Smooth muscle cell of the brain vasculature (primary cell): ENCODE results near the gene SP110.
"Not testable (repeated sequence)": the region's sequence is repeated elsewhere in the genome, so short reads cannot be mapped to it uniquely, and the experiment has no call there.

Source experiments
- DNase-seq: peaks from one replicate; pipeline ENCODE4 v3.0.0-alpha.2; 2012; ENCODE audit warnings: low read depth, low spot score

SP110 gene

DNA sequence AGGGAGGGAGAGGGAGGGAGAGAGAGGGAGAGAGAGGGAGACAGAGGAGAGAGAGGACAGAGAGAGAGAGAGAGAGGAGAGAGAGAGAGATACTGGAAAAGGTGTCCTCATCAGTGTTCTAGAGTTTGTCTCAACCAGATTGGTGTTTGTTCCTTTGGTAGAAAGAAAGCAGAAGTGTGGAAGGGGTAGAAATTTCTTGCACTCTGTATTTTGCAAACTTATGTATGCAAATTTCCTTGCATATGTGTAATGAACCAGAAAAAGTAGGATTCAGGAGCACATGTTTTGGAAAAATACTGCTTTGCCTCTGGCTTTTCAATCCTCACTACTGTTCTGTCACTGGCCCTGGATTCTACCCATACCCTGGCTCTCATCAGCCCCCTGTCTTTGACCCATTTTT lies 4.7 kb upstream of the SP110 start:
- no peak for DNase-seq

DNA sequence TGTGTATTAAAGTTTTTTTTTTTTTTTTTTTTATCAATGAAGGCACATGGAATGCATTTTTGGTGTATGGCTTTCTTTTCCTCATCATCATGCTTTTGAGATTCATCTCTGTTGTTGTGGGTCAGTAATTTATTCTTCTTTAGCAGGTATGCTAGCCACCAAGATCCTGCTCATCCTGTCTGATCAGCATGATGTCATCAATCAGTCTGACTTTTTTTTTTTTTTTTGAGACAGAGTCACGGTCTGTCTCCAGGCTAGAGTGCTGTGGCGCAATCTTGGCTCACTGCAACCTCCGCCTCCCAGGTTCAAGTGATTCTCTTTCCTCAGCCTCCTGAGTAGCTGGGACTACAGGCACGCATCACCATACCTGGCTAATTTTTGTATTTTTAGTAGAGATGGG lies 3.0 kb upstream of the SP110 start:
- DNase-seq = not testable (repeated sequence)

DNA sequence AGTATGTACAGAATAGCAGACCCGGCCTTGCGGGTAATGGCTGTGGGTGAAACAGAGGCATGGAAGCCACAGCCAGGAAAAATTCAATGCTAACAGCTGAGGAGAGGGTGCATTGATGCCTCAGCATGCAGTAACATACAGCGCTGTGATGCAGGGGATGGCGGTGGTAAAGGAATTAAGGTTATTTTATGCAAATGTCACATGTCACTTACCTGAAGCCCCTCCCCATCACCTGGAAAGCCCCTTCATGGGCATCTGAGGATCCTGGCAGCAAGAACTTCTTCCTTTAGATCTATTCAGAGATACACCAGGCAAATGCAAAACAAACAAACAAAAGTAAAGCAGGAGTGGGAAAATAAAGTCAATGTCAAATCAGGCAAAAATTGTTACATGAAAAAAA lies 1.7 kb upstream of the SP110 start:
- DNase-seq = no peak

DNA sequence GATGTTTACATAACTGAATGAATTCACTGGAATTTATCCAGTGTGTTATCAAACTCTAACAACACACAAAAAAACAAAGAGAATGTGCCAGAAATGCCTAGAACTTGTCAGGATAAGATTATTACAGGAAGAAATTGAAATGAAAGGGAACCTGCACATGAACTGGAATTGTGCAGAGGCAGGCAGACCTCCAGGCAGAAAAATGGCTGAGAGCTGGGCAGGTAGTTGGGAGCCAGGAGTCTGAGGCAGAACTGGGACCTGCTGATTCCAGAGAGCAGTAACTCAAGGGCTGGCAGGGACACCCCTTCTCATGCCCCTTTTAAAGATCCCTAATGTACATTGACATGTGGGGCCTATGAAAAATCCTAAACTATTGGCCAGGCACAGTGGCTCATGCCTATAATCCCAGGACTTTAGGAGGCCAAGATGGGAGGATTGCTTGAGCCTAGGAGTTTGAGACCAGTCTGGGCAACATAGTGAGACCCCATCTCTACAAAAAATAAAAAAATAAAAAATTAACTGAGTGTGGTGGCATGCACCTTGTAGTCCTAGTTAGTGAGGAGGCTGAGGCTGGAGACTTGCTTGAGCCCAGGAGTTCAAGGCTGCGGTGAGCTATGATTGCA lies 674 bp upstream of the SP110 start:
- no peak for DNase-seq

DNA sequence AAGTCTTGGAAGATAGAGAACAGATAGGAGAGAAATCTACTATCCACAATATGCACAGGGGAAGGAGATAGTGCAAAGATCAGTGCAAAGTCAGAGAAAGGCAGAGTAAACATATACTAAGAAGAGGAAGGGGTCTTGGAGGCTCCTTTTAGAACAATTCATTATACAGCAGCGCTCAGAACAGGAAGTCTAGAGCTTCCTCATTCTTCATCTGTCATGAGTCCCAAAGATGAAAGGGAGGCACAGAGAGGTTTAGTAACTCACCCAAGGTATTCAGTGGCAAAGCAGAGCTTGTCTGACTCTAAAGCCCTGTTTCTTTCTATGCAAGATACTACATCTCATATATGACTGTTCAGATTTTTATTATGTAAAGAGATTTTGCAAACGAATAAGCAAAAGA lies 1.4 kb downstream of the SP110 start:
- DNase-seq = no peak

DNA sequence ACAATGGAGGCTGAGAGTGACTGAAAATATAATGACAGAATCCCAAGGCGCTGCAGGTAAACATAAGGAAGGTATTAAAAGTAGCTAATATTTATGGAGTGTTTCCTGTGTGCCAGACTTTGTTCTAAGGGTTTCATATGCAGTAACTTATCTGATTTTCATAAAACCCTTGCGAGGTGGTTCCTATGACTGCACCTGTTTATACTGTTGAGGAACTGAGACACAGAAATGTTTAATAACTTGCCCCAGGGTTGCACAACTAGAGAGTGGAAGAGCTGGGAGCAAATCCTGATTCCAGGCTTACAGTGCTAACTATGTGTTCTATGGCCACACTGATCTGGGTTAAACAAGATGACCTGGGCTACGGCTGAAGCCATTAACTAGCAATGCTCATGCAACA lies 2.4 kb downstream of the SP110 start:
- DNase-seq = no peak

DNA sequence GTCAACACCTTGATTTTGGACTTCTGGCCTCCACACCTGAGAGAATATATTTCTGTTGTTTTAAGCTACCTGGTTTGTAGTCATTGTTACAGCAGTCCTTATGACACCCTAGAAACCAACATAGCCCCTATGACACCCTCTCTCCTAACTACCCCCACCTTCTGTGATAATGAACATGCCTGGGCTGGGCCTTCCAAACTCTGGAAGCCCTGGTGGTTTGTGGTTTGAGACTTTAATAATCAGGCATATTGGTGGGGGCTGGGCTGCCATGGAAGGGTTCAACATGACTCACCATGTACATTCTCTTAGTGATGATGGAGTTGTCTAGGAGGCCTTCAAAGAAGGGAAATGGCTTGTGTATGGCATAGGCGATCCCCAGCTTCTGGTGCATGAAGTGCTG lies 3.3 kb downstream of the SP110 start:
- no peak for DNase-seq

DNA sequence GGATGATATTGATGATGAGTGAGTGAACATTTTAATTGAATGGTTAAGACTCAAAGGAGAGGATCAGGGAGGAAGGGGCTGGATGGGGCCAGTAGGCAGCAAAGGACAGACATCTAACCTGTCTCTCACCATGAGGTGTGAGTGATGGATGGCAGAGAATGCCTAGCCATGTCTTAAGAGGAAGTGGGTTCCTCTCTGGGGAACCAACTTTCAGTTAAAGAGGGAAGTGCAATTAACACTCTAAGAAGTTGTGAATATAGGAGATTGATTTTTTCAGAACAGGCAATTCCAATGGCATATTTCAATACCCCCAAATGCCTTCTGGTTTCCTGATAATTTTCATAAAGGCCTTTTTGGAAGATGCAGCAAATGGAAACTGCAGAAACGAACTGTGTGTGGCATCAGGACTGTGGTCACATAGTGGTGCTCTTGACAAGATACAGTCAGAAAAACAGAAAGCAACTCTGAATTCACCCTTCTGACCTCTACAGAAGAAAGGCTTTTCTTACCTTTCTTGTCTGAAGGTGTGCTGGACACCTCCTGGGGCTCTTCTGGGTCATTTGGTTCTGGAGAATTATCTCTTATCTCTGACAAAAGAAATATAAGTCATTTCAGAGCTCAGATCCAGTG lies 10.2 kb downstream of the SP110 start:
- no peak for DNase-seq

DNA sequence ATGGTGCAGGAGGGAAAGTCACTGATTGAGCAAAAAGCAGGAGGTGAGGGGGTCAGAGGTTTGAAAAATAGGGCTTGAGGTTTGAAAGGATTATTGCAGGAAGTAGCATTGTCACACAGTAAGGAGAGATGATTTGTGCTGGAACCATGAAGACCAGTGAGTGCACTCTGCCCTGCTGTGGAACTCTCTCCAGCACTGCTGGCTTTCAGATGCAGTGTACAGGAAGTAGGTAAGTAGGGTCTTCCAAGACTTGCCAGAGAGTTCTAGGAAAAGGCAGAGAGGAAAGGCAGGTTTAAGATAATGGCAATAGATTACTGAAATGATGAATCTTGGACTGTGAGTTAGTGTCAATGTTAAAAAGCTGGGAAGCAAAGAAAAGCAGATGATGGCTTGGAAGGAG lies 11.2 kb downstream of the SP110 start:
- DNase-seq = no peak

DNA sequence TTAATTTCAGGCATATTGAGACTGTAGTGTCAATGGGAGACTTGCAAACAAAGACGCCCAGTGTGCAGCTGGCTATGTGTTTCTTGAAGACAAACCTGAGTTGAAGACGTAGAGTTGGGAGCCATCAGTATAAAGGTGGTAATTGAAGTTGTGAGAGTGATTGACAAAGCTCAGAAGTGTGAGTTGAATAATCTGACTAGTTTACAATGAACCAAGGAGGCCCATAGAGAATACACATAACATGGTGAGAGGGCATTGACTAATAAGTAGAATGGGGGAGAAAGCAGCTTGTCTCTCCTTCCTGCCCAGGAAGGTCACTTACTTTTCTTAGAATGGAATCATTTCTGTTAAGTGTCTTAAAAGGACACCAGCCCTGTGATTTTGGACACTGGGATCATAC lies 14.1 kb downstream of the SP110 start:
- DNase-seq = no peak

DNA sequence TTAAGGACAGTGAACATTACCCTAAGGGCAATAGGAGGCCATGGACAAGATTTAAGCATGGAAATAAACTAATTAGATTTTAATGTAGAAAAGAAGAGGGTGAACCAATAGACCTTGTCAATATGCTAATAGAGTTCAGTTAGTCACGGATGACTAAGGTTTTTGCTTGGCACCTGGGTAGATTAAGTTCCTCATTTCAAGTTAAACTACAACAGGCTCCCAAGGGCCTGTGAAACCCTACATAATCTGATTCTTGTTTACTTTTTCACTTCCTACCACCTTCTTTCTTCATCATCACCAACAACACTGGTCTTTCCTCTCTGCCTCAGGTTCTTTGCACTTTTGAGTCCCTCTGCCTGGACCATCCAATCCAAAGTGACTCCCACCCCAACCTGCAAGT lies 14.8 kb downstream of the SP110 start:
- no peak for DNase-seq

DNA sequence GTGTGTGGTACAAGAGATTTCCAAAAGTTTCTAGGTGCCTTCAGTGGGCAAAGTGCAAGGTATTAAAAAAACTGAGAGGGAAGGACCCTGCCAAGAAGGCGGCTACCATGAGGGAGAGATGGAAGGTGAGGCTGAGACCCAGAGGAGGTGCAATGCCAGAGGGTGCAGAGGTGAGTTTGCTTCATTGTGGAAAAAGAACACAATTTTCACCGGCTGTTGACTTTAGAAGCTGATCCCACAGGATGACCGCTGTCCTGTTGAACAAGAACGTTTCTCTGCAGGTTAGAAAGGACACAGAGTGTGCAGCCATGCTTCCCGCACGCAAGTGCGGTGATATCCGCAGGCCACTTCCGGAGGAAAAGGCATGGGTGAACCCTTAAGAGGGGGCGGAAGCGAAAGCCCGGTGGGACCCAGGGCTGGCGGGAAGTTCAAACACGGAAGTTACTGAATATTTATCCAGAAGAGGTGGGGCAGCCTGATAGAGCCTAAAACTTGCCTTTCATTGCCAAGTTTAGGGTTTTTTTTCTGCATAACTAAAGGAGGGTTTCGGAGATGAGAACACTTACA lies 16.6 kb downstream of the SP110 start:
- DNase-seq = no peak

DNA sequence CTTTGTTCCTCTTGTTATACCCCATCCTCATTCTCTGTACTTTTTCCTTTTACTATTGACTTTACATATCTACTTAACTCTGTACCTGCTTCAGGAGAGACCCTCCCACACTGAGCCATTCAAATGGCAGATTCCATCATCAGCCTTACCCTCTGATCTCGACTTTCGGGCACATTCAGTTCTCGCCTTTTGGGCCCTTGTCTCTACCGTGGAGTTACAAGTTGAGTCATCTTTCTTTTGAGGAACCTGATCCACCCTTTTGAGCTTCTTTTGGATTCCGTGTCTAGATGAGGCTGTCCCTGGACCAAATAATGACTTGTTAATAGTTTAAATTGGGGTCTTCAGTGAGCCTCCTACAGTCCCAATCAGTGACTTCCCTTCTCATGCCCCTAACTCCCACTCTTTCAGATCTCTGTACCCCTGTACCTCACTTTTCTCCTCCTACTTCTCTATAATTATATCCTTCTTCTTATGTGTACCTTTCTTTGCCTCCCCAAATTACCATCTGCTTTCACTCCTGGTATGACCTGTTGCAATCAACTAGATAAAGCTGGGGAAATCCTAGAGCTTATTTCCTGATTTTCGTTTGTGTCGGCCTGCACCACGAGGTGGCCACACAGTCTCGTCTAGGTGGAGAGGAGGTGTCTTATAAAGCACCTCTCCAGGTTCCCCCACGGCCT lies 17.2 kb downstream of the SP110 start:
- DNase-seq = no peak

DNA sequence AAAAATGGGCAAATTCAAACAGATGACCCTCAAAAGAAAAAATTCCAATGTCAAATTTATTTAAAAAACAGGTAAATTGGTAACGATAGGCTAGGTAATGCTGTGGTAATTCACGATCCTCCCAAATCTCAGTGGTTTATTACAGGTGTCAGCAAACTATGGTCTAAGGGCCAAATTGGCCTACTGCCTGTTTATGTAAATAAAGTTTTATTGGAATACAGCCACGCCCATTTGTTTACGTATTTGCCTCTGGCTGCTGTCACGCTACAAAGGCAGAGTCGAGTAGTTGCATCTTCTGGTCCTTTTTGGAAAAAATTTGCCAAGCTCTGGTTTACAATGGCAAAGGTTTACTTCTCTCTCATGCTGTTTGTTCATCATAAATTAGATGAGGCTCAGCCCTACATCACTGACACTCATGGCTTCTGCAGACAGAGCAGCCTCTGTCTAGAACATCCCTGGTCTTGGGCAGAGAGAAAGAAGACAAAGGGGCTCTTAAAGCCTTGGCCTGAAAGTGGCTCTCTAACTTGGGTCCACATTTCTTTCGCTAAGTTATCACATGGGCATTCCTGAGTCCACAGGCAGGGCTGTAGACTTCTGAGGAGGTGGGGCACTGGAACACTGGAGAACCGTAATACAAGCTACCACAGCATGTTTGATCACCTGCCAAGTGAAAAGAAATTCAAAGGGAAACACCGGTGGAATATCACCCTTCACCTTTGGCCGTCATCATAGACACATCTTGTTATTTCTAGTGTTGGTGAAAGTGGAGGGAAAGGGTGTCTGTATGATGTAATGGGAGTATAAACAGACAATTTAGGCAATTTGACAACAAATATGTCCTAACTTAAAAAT lies 34.8 kb downstream of the SP110 start:
- DNase-seq = no peak

DNA sequence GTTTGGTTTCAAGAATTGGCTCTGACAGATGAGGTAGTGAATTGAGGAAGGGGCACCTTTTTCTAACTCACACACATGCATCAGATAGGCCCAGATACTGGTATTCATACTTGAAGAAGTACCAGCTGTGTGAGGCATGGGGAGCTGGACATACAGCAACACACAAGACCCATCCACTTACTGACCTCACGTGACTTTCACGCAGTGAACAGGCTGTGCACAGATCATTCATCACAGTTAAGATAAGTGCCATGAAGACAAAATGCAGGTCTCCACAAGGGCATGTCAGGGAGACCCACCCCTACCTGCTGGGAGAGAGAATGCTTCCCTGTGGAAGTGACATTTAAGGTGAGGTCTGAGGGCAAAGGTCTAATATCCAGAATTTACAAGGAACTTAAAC lies 38.6 kb downstream of the SP110 start:
- no peak for DNase-seq

DNA sequence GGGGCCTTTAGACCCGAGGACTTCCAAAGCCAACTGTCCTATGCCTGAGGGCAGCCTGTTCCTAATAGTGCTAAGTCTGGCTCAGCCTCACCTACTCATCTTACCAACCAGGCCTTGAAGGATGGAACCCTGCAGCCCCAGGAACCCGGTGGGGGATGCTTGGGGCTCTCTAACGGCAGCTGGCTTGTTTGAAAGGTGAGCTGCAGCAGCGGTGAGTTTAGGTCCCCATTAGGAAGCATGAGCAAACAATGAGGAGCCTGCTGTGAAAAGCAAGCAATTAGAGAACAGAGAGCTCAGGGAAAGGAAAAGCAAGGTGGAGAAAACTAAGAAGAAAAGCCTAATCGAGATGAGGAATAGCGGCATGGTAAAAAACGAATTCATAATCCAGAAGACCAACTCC lies 39.9 kb downstream of the SP110 start:
- no peak for DNase-seq

DNA sequence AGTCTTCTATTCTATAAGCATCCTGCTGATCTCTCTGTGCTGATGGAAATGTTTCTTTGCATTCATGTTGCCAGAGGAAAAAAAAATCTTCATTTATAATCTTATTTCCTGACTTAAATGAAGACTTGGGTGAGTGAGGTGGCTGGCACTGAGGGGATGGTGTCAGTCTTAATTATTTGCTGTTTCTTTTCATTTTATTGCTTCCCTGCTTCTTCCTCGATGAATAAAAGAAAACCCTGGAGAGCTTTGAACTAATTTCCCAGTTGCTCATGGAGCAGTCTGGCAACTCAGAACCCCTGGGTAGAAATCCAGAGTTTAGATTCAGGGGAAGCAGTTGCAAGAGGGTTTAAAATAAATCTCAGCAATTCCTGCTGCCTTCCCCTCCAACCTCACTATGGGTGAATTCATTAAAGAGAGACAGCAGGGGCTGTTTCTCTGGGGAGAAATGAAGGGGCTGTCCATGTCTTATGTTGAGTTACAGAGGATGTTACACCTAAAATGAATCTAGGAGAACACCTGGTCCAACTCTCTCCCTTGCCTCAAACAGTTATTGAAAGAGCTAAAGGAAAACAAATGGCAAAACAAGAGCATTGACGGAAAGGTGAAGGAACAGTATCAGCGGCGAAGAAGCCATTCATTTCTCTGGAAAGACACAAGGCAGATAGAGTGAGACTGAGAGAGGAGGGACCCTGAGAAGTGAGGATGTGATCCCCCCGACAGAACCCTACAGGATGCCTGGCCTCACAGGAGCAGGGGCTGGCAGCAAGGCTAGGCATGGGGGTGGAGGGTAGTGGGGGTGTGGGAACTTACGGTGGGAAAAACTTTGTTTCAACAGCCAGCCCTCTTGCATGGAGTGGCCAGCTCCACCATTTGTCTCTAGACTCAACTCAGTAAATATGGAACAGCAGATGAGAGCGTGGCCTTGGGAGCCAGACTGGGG lies 41.0 kb downstream of the SP110 start:
- no peak for DNase-seq

DNA sequence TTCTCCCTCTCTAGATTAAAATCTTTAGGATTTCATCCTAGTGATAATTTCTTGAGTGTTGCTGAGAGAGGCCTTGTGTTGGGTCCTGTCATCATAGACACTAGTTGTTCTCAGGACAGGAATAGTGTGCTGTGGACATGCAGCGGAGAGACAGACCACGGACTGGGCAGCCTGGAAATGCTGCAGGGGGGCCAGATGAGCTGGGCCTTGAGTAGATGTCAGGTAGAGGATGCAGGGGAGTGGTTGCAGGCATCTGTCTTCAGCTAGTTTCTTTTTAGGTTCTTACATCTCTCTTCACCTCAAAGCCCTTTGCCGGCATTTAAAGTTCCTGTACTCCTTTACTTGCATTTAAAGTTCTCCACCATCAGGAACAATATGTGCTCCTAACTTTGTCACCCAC lies 42.8 kb downstream of the SP110 start:
- DNase-seq = no peak

DNA sequence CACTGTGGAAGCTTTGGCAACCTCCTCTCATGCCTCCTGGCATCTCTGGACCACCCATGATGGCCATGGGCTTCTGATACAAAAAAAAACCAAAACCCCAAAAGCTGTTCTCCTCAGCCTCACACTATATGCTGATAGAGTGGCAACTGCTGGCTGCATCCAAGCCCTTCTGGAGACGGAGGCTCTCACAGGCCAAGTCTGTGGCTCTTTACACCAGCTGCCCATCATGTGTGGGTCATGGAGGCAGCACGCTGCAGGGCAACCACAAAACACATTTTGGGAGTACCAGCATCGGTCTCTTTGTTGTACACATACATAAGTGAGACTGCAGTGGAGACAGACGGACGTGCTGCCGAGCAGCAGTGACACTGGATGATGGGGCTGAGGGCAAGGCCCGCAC lies 45.3 kb downstream of the SP110 start:
- DNase-seq = no peak

DNA sequence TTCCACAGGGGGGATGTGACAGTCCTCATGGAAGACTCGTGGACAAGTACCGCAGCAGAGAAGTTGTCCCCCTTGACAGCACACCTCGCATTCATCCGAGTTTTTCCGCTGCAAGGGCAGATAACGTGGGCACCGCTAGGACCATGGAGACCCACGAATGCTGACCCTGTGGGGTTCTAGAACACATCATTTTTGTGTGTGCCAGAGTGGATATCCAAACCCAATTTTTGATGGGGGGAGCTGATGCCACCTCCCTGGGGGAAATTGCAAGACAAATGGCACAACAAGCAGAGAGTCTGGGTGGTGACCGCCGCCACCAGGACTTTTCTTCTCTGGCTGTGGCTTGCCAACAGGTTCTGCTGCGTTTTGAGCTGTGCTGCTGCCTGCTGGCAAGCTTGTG lies 46.9 kb downstream of the SP110 start:
- no peak for DNase-seq

DNA sequence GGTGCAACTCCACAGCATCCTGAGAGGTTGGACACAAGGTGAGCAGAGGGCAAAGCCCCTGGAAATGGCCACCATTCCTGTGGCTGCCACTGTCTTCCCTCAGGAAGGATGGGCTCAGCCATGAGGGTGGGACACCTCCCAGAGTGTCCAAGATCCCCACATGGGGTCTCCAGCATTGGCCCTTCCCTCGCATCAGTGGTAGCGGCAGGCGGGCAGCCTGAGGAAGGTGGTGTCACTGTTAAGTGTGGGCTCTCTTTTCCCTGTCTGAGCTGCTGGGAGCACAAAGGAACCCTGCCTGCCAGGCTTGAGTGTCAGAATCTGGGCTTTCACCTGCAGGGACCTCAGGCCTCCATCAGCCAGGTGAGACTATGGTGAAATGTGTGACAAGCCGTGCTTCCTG lies 47.6 kb downstream of the SP110 start:
- no peak for DNase-seq
